HG03565 (cell line): ENCODE results near the gene PRXL2B.
"Not testable (repeated sequence)": the region's sequence is repeated elsewhere in the genome, so short reads cannot be mapped to it uniquely, and the experiment has no call there.

Experiments used
- ATAC-seq: cut with Tn5 transposase; IDR thresholded peaks from one replicate; pipeline ENCODE4 v1.9.1; 2021; ENCODE audit warnings: mild to moderate bottlenecking, moderate library complexity; ENCODE audit not compliant: unreplicated experiment

The PRXL2B gene

GRCh38 chr1:2586154-2587070 is at the start of gene PRXL2B:
TSS of gene PRXL2B (plus strand) at chr1:2586777. CDS start at chr1:2586886, 109 bp downstream.
- ATAC-seq = peak; percentile 55

DNA sequence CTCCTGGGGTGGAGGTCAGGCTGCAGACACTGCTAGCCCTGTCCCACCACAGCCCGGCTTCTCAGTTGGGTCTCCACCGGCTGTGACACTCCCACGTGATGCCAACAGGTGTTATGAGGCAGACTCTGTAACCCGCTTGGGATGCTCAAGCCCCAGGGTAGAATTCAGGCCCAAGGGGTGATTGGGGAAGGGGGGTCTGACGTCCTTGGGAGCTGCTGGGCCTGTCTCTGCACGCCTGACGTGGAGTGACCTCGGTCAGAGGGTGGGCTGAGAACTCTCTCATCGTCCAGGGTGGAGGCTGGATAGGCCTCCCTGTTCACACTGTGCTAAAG is 48.8 kb upstream of the PRXL2B start:
- ATAC-seq = no peak

DNA sequence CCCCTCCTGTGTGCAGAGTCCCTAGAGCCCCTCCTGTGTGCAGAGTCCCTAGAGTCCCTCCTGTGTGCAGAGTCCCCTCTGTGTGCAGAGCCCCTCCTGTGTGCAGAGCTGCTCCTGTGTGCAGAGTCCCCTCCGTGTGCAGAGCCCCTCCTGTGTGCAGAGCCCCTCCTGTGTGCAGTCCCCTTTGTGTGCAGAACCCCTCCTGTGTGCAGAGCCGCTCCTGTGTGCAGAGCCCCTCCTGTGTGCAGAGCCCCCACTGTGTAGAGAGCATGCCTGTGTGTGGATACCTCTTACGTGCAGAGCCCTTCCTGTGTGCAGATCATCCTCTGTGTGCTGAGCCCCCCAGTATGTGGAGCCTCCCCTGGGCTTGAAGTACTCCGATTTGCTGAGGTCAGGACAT is 48.2 kb upstream of the PRXL2B start:
- no peak for ATAC-seq

DNA sequence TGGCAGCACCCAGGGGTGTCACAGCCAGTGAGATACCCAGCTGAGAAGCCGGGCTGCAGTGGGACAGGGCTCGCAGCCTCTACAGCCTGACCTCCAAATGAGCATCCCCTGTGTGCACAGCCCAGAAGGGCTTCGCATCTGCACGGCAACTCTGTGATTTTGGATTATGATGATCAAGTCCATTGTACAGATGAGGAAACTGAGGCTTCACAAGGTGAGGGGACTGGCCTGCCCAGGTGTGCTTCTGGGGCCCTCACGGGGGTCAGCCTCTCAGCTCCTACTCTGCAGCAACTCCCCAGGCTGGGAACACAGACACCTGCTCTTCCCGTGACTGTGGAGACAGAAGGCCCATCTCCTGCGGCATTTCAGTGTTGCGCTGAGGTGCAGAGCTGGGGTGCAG is 47.7 kb upstream of the PRXL2B start:
- no peak for ATAC-seq

GRCh38 chr1:2539312-2539907 is 47.2 kb upstream of the PRXL2B start:
- no peak for ATAC-seq

- ATAC-seq = no peak
Measured at GRCh38 chr1:2540816-2541492, 45.6 kb upstream of the PRXL2B start.

DNA sequence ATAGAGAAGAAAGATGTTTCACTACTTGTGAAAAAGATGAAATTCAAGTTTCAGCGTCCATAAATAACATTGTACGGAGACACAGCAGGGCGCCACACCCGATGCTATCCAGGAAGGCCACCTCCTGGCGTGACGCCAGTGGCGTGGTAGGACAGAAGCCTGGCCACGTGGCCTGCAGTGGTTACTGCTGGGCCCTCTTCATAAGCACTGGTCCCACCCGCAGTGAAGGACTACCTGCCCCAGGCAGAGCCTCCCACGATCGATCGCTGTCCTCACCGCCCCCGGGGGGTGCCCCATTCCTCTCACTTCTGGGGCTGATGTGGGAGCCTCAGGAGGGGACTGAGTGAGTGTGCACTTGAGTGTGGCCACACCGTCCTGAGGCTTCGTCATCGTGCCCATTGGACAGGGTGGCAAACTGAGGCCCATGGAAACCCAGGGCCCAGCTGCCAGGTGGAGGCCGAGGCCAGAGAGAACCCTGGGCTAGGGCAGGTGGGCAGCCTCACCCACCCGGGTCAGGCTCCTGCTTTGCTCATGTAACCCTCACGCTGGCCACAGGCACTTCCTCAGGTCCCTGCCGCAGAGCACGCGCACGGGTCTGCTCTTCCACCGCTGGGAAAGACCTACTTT is 44.8 kb upstream of the PRXL2B start:
- ATAC-seq = no peak

DNA sequence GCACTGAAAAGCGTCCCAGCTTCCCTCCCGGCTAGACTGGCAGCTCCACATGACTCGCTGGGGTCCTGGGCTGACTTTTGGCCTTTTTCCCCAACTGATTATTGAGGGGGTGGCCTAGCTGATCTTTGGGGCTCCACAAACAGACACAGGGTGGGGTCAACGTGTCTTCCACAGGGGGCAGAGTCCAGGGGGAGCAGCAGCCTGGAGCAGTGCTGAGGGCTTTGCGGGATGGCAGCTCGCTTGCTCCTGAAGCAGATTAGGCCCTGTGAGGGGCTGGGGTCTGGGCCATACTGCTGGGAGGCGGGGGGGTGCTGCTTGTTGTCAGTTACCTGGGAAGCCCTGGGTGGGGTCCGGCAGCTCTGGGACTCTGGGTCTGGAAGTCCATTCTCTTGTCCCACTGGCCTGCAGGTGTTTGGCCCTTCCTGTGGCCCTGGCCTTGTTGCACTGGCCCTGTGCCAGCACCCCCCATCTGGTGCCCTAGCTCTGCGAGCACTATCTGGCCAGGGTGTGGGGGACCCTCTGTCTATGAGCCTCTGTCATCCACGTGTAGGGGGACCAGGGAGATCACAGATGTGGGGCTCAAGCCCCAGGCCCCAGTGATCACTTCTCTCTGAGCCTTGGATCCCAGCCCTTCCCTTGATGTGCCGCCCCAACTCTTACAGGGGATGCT is 44.2 kb upstream of the PRXL2B start:
- no peak for ATAC-seq

DNA sequence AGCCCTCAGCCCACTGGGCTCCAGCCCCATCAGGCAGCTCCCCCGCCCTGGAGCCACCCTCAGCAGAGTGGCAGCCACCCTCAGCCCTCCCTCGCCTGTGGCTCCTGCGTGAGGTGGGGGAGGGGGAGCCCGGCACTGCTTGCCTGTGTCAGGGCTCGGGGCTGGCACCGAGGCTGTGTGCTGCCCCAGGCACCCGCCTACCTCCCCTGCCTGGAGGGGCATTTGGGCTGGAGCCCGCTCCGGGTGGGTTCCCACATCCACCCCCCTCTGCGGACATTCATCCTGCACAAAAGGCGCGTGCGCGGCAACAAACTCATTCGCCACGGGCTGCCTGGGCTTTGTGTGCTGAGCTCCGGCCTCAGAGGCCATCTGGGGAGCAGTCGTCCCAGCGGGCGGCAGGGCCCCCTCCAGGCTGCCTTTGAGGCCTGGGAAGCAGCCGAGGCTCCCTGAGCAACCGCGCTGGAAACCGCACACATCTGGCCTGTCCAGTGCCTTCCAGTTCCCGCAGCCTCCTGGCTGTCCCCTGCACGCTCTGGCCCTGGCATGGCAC is 43.0 kb upstream of the PRXL2B start:
- no peak for ATAC-seq

DNA sequence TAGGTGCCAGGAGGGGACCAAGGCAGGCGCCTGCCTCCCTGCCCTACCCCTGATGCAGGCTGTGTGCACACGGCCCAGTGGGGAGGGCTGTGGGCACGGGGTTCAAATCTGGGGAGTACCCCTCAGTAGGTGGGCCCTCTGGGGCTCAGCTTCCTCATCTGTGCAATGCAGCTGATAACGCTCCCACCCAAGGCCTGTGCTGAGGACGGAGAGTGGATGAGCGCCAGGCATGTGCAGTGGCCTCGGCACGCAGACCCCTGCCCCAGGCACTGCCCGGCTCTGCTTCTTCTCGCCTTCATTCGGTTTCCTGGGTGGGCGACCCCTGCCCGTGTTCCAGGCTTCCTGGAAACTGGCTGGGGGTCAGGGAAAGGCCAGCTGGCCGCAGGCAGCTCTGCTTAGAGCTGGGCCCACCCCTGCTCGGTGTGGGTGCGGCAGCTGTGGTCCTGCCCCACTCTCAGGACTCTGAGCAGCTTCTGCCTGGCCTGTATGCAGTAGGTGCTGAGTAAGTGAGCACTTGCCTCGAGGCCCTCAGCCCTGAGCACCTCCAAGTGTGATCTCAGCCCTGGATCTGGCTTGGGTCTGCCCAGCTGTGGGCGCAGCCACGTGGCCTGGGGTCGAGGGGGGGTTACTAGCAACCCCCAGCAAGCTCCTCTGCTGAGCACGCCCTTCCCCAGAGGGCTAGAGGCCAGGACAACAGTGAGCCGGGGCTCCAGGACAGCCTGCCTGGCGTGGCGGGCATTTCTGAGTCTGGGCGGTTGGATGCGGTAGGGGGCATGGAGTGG is 42.3 kb upstream of the PRXL2B start:
- ATAC-seq = no peak

DNA sequence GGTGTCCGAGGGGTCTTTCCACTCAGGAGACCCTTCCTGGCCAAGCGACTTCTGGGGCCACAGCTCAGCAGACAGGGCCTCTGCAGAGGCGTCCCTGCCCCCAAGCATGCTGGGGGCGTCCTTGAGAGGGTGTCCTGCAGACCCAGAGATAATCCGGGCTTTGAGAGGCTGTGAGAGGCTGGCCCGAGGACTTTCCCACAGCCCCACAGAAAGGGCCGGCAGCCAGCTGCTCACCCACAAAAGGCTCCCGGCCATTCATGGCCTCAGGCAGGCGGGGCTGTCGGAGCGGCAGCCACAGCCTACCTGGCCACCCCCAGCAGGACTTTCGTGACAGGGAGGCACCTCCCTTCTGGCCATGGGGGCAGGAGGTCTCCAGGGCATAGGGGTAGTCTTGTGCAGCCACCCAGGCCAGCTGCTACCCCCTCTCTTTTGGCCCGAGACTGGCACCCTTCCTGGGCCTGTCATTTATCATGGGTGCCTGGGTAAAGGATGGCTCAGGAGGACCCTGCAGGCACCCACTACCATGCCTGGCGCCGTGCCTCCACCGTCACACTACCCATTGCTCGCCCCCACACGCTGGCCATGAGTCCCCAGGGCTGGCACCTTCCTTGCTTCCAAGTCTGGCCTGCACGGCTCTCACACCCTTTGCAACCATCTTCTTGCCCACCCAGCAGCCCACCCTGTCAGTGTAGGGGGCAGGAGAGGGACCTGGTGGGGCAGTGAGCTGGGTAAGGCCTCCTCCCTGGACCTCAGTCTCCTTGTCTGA is 41.5 kb upstream of the PRXL2B start:
- ATAC-seq = no peak

DNA sequence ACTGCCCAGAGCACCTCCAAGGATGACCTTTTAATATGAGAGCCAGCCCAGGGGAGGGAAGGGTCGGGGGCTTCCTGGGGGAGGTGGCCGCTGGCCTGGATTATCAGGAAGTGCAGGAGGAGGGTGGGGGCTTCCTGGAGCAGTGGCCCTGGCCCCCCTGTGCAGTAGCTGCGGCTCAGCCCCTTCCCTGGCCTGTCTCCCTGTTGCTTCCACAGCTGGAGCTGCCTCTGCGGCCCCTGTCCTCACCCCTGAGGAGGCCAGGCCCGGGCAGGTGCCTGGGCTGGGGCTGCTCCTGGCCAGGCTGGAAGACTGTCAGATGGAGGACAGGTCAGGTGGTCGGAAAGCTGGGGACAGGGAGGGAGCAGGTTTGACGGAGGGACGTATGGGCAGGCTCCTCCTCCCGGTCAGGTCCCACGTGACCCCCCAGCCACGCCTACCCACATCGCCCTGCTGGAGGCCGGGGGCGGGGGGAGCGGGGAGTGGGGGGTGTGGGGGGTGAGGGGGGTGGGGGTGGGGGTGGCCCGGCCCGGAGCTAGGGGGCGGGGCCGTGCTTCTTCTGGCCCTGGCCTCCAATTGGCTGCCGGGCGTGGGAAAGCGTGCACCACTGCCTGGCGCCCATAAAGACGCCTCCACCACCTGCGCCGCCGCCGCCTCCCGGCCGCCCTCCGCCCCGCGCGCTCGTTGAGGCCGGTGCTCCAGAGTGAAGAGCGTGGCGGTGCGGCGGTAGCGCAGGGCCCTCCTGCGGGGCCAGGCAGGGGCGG is 40.6 kb upstream of the PRXL2B start:
- peak; percentile 21 for ATAC-seq

DNA sequence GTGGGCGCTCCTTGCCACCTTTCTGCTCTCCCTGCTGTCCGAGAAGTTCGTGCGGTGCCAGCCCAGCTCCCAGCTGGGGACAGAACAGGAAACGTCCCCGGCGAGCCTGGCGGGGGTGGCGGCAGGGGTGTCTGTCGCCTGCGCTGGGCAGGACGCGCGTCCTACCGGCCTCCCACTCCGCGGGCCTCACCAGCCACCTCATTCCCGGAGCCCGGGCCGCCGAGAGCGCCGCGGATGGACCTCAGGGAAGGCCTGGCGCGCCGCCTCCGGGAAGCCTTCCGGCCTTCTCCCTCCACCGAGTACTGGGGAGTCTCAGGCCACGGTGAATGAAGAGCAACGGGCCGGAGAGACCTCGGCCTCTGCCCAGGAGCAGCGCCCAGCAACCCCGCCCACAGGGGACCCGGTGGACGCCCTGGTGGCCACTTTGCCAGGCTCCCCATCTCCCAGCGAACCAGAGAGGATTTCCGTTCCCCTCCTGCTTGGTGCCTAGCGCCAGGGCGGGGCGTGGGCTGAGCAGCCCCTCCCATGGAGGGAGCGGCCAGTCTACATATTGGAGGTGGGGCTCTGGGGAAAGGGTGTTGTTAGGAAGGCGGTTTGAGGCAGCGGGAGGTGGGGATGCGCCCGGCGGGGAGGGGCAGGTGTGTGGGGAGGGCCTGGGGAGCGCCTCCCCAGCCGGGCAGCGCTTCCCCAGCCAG is 39.9 kb upstream of the PRXL2B start:
- peak; percentile 21 for ATAC-seq

DNA sequence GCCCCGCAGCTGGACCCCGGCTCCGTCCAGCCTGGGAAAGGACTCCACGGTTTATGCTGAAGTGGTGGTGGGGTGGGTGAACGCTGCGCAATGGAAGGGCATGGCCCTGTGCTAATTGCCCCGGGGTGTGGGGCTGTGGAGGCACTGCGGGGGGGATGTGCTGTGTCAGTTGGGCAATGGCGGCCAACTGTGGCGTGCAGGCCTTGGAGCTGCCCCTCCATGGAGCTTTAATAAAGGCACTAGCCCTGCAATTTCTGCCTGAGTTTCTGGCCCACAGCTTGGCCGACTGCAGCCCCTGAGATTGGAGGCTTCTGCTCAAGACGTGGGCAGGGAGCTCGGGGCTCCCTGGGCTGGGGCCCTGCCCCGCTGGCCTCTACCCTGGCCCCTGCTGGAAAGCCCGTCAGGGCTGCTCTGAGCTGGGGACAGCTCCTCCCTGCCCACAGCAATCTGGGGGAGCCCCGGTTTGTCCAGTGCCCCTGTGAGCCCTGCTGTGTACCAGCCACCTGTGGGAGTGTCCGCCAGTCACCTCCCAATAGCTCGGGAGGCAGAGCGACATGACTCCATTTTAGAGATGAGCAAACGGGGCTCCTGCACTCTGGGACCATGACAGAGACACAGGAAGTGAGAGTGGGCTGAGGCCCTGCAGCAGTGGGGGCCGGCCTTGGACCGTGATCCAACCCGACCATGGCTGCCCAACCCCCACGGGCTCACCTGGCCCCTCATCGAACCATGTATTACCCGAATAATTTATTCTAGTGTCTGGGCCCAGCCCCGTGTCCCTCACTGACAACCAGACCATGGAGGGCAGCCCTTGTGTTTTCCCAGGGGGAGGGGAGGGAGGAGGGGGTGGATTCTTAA is 39.1 kb upstream of the PRXL2B start:
- no peak for ATAC-seq

GRCh38 chr1:2548068-2548589 is 38.4 kb upstream of the PRXL2B start:
- ATAC-seq = no peak

DNA sequence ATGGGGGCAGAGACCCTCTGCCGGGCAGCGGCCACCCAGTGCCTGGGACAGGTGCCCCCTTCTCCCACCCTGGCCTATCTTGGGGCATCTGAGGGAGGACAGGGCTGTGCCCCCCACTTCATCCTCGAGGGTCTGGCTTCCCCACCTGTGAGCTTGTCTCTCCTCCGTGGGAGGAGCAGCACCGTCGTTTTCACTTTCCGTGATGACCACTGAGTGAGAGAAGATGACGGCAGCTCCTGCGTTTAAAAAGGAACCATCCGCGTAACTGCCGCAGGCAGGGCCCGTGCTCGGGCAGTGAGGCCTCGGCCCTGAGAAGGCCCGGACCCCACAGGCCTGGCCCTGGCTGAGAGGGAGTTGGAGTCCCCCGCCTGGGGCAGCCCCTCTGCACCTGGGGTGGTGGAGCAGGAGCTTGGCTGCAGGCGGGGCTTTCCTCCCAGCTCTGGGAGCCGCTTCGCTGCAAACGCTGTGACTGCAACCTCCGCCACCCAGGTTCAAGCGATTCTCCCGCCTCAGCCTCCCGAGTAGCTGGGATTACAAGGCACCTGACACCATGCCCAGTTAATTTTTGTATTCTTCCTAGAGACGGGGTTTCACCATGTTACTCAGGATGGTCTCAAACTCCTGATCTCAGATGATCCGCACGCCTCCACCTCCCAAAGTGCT is 37.1 kb upstream of the PRXL2B start:
- not testable (repeated sequence) for ATAC-seq
